Nephron progenitor cell (in vitro differentiated cells): ENCODE data around the gene IGLON5.

Experiments used
- DNase-seq: peaks from one replicate; pipeline ENCODE4 v3.0.0; 2021
- H3K27ac Mint-ChIP-seq: 2 replicates; pipeline ENCODE4 v1.8.0; 2021; ENCODE audit warnings: mild to moderate bottlenecking, moderate library complexity, mixed read lengths
- H3K27me3 Mint-ChIP-seq: 2 replicates; pipeline ENCODE4 v1.8.0; 2021; ENCODE audit warnings: mild to moderate bottlenecking, low read depth, mixed read lengths; ENCODE audit not compliant: poor library complexity
- H3K36me3 Mint-ChIP-seq: 2 replicates; pipeline ENCODE4 v1.8.0; 2021; ENCODE audit warnings: low read depth, mixed read lengths
- H3K4me1 Mint-ChIP-seq: 2 replicates; pipeline ENCODE4 v1.8.0; 2021; ENCODE audit warnings: mixed read lengths
- H3K4me3 Mint-ChIP-seq: 2 replicates; pipeline ENCODE4 v1.8.0; 2021; ENCODE audit warnings: mild to moderate bottlenecking, moderate library complexity, mixed read lengths
- H3K9me3 Mint-ChIP-seq: 2 replicates; pipeline ENCODE4 v1.8.0; 2021; ENCODE audit warnings: mild to moderate bottlenecking, moderate library complexity, mixed read lengths
- TF ChIP-seq, protein P1 (sequence below): fragments of 200-600 bp; sonication (generic); IDR thresholded peaks from 2 replicates; pipeline ENCODE4 v1.5.0; 2021; ENCODE audit warnings: antibody characterized with exemption

IGLON5 gene

DNA sequence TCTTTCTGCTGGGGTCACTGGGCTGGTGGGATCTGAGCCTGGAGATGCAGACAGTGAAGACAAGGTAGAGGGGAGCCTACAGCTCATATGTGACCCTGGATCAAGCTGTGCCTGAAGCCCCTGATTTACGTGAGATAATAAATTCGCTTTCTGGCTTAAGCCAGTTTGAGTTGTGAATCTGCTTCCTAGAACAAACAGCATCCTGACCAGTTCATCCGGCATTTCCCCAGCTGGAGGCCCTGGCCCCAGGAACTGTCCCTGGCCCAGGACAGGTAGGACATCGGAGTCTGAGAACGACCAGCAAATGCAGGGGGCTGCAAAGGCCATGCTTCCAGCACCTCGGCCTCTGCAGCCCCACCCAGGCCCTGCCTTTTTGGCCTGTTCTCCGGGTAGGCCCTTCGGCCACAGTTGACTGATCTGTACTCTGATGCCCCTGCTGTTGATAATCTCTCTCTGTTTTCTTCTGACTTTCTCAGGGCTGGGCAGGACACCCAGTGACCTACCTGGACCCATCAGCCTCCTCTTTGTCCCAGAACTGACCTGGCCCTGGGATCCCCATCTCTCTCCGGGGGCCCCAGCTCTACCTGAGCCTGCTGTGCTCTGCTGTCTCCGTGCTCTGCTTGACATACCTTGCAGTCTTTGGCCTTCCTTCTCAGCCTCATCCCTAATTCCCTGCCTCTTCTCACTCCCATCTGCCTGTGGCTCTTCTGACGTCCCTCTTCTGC lies 40.0 kb downstream of the IGLON5 start:
- Mint-ChIP-seq H3K9me3 (no peaks in the 10 kb centered on the region), H3K4me1 (peaks cover 33% of the 10 kb centered on the region)
- TF ChIP-seq, protein P1, sequence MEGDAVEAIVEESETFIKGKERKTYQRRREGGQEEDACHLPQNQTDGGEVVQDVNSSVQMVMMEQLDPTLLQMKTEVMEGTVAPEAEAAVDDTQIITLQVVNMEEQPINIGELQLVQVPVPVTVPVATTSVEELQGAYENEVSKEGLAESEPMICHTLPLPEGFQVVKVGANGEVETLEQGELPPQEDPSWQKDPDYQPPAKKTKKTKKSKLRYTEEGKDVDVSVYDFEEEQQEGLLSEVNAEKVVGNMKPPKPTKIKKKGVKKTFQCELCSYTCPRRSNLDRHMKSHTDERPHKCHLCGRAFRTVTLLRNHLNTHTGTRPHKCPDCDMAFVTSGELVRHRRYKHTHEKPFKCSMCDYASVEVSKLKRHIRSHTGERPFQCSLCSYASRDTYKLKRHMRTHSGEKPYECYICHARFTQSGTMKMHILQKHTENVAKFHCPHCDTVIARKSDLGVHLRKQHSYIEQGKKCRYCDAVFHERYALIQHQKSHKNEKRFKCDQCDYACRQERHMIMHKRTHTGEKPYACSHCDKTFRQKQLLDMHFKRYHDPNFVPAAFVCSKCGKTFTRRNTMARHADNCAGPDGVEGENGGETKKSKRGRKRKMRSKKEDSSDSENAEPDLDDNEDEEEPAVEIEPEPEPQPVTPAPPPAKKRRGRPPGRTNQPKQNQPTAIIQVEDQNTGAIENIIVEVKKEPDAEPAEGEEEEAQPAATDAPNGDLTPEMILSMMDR = no peak

GRCh38 chr19:51352783-51353360 lies 41.4 kb downstream of the IGLON5 start:
- Mint-ChIP-seq H3K4me3 (no peak overlapping the region), H3K36me3 (peaks cover 16% of the 10 kb centered on the region), H3K4me1 (peaks cover 39% of the 10 kb centered on the region), H3K27ac (no peak overlapping the region), H3K27me3 (no peaks in the 10 kb centered on the region), H3K9me3 (no peaks in the 10 kb centered on the region)
- TF ChIP-seq, protein P1 = no peak
- no peak for DNase-seq

More for the DNA sequence above, 40.0 kb downstream of the IGLON5 start:
- H3K4me3 Mint-ChIP-seq = no peak overlapping the region
- no peaks in the 10 kb centered on the region for H3K27me3 Mint-ChIP-seq
- H3K27ac Mint-ChIP-seq = no peak overlapping the region
- no peak for DNase-seq
- H3K36me3 Mint-ChIP-seq = peaks cover 21% of the 10 kb centered on the region

DNA sequence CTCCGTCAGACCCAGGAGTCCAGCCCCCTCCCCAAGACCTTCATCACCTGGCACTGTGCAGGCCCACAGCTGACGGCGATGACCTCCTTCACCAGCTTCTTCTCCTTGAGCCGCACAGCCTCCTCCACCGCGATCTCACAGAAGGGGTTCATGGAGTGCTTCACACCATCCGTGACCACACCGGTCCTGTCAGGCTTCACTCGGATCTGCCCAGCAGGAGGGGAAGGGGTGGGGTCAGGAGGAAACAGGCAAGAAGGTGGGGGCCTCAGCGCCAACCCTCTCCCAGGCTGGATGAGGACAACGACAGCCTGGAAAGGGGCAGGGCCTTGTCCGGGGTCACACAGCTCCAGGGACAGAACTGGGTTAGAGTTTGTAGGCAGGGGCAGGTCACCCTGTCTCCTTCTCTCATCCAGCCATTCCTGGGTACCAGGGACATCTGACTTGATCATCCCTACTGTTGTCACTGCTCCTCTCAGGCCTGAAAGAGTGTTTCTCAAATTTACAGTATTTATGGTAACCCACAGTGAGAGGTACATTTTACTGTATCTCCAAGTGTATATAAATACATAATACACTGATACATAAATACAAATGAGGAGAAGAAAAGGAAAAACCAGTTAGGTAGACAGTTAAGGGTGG lies 42.8 kb downstream of the IGLON5 start:
- Mint-ChIP-seq H3K4me1 (peaks cover 42% of the 10 kb centered on the region), H3K4me3 (peak overlapping the region; percentile 68), H3K36me3 (peaks cover 16% of the 10 kb centered on the region), H3K27ac (peak overlapping the region; percentile 91), H3K27me3 (no peaks in the 10 kb centered on the region), H3K9me3 (no peaks in the 10 kb centered on the region)
- TF ChIP-seq, protein P1 = no peak
- peak; percentile 39 for DNase-seq

GRCh38 chr19:51354742-51355148 lies 43.3 kb downstream of the IGLON5 start:
- Mint-ChIP-seq H3K4me3 (peak overlapping the region; percentile 68), H3K9me3 (no peaks in the 10 kb centered on the region), H3K4me1 (peaks cover 47% of the 10 kb centered on the region), H3K27me3 (no peaks in the 10 kb centered on the region), H3K27ac (peak overlapping the region; percentile 91), H3K36me3 (peaks cover 16% of the 10 kb centered on the region)
- DNase-seq = peak; percentile 71
- TF ChIP-seq, protein P1 = no peak

DNA sequence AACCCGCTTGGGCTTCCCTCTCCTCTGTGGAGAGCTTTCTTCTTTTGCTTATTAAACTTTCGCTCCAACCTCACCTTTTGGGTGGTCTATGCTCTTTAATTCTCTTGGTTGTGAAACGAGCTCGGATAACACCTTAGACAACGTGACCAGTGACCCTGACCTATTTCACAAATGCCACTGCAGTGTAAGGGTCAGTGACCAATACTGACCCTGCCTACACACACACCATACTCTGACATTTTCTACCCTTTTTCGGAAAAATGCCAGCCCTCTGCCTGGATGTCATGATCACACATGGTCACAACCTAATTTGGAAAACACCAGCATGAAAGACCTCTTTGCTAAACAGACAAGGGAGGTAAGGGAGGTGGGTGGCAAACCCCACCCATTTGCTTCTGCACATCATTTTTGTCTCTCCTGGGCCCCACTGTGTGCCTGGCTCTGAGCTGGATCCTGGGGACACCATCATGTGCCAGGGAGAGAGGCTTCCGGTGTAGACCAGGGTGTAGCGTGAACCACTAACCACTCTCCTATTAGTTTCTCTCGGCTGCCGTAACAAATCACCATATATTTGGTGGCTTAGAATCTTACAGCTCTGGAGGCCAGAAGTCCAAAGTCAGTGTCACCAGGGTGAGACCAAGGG lies 44.8 kb downstream of the IGLON5 start:
- Mint-ChIP-seq H3K36me3 (peaks cover 11% of the 10 kb centered on the region), H3K4me3 (no peak overlapping the region), H3K4me1 (peaks cover 47% of the 10 kb centered on the region), H3K9me3 (no peaks in the 10 kb centered on the region), H3K27me3 (no peaks in the 10 kb centered on the region), H3K27ac (no peak overlapping the region)
- no peak for DNase-seq
- TF ChIP-seq, protein P1 = no peak
